Vagina (tissue), 2 donors: ENCODE measurements around the gene BCAS1.

Experiments used
- CTCF ChIP-seq, 3 experiments: fragments of 450-650 bp in 2 of 3; fragments of 200-600 bp in 1 of 3; sonication (generic) in 1 of 3; IDR thresholded peaks; one replicate each; pipeline ENCODE4 v1.5.1; 2017 to 2019; ENCODE audit warnings: antibody characterized with exemption in 3 of 3, mild to moderate bottlenecking in 2 of 3, moderate library complexity in 2 of 3
- POLR2A ChIP-seq, 2 donors: fragments of 450-650 bp; IDR thresholded peaks; one replicate each; pipeline ENCODE4 v1.6.1; 2017; ENCODE audit warnings: antibody characterized with exemption in 2 of 2, mild to moderate bottlenecking in 2 of 2, moderate library complexity in 2 of 2
- POLR2AphosphoS5 ChIP-seq, 2 donors: sonication (generic); formaldehyde crosslinking; IDR thresholded peaks; one replicate each; pipeline ENCODE4 v1.9.0; 2017; ENCODE audit warnings: antibody characterized with exemption in 2 of 2, mild to moderate bottlenecking in 2 of 2, low read depth in 1 of 2; ENCODE audit not compliant: insufficient read depth in 1 of 2

GRCh38 chr20:54063992-54064676 is 6.3 kb downstream of the BCAS1 start:
- no peak for TF ChIP-seq CTCF (IDR thresholded peaks at IDR 0.05)
- TF ChIP-seq POLR2A (IDR thresholded peaks at IDR 0.05) = no peak
- no peak for TF ChIP-seq POLR2AphosphoS5 (IDR thresholded peaks at IDR 0.05; ENCODE audit: insufficient read depth in 1 of 2, low read depth in 1 of 2)
